Measurements from ENCODE around the gene RIOX2. TPM values are rescaled to one million over a fixed set of nuclear protein-coding genes. Genes with fewer than 3 reads are reported as not detected.
A peak's percentile ranks its signal among the peaks of the same experiment; 100 is the strongest.

The RIOX2 gene
- total and polyA plus RNA-seq, 2 of the 13 experiments (the other 11 are each of a cell fraction or from before 2014, with no cell fraction given) = 19.9 to 43.3 TPM

DNA sequence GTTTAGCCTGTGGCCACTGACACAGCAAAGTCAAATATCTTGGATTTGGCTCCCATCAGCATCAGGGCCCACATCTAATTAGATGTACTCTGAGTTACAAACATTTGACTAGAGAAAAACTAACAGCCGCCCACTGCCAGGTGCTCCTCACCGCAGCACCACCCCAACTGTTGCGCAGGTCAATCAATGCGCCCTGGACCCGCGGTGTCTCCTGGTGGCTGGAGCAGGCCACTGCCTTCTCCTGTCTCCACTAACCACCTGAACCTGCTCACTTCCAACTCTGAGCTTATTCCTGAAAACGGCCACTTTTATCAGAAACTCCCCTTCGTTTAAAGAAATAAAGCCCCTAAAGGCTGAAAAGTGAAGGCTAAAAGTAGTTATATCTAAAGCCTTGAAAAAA, 4.3 kb downstream of the RIOX2 start:
- Histone ChIP-seq H3K4me2 (ENCODE audit: low read depth, low read length) (no peak overlapping the region), H3K9ac (ENCODE audit: insufficient read depth, low read depth, low read length) (no peak overlapping the region), H3K27me3 (ENCODE audit: control insufficient read depth in 1 of 2, insufficient read depth in 2 of 2, low read length in 2 of 2) (no peaks in the 10 kb centered on the region; a peak in 1 of 5 replicates), H3K9me3 (ENCODE audit: low read length) (no peaks in the 10 kb centered on the region), H3K79me2 (ENCODE audit: insufficient read depth, low read length) (peaks cover 77% of the 10 kb centered on the region), H3K36me3 (replicated peaks in 1 of 2; ENCODE audit: control insufficient read depth in 1 of 2, insufficient read depth in 2 of 2, low read length in 2 of 2) (peaks cover 7 to 32% of the 10 kb centered on the region in 2 experiments), H3K27ac (ENCODE audit: extremely low read length, insufficient read depth, low read length) (no peak overlapping the region), H4K20me1 (ENCODE audit: insufficient read depth, low read length) (no peaks in the 10 kb centered on the region), H2AFZ (ENCODE audit: low read length) (no peak overlapping the region), H3K4me1 (ENCODE audit: insufficient read depth, low read length) (peaks cover 56% of the 10 kb centered on the region), H3K4me3 (replicated peaks in 1 of 3; ENCODE audit: insufficient read depth in 1 of 3, low read depth in 2 of 3, low read length in 3 of 3) (no peak overlapping the region)
- POLR2A ChIA-PET = no interaction called here
- TF ChIP-seq CBX5 (CRISPR knock-in tag; IDR thresholded peaks at IDR 0.05; ENCODE audit: borderline replicate concordance) (no peak), HOXA3 (CRISPR knock-in tag; IDR thresholded peaks at IDR 0.05) (peak; percentile 22; the same call in 1 of the 2 replicates), PPARG (CRISPR knock-in tag; conservative IDR thresholded peaks at IDR 0.05) (no peak), PHF21A (CRISPR knock-in tag; IDR thresholded peaks at IDR 0.05) (no peak), ZNF432 (CRISPR knock-in tag; IDR thresholded peaks at IDR 0.05; ENCODE audit: borderline replicate concordance) (no peak), RBM39 (IDR thresholded peaks at IDR 0.05; ENCODE audit: low read depth, low read length, poor library complexity, severe bottlenecking) (no peak), ZMYM4 (CRISPR knock-in tag; IDR thresholded peaks at IDR 0.05) (0 out of 2 replicates have a peak, but pooled peaks have one; percentile 29), TAF1 (CRISPR knock-in tag; IDR thresholded peaks at IDR 0.05) (no peak), YEATS4 (CRISPR knock-in tag; IDR thresholded peaks at IDR 0.05; ENCODE audit: borderline replicate concordance) (no peak), CTCF (CRISPR knock-in tag; IDR thresholded peaks at IDR 0.05) (0 out of 2 replicates have a peak, but pooled peaks have one; percentile 20), ZBTB33 (CRISPR knock-in tag; IDR thresholded peaks at IDR 0.05) (peak; percentile 99), ZNF264 (CRISPR knock-in tag; IDR thresholded peaks at IDR 0.05) (no peak), TCF12 (IDR thresholded peaks at IDR 0.05) (no peak), TCF12 (CRISPR knock-in tag; IDR thresholded peaks at IDR 0.05) (no peak), ZBTB46 (CRISPR knock-in tag; IDR thresholded peaks at IDR 0.05; ENCODE audit: borderline replicate concordance) (no peak), ZKSCAN8 (CRISPR knock-in tag; IDR thresholded peaks at IDR 0.05; ENCODE audit: borderline replicate concordance) (no peak), U2AF1 (optimal IDR thresholded peaks at IDR 0.05; ENCODE audit: low read depth, low read length) (no peak), ZBTB34 (CRISPR knock-in tag; IDR thresholded peaks at IDR 0.05) (no peak)
- FAIRE-seq = no peak
- intact Hi-C loops (cut with micrococcal nuclease; ENCODE audit: unreplicated experiment) = no loop called here
- BruUV-seq (replicated peaks) = no TSS peak
- no peak for ATAC-seq
- 96% methylated on average over 8 of the region's 8 CpGs for WGBS (ENCODE audit: low lambda C conversion rate)
- CTCF ChIA-PET (ENCODE audit: low intra/inter-chr PET ratio, low total read pairs) = no interaction called here
- in situ Hi-C loops (cut with HindIII; ENCODE audit: extremely low pct_ligation_motif_present, low pct_unique_long_range_greater_than_20kb) = no loop called here
- DNase-seq (ENCODE audit: low spot score) = no peak

Measured in HepG2 (cell line).